Measurements from ENCODE around the gene PKNOX2.

The PKNOX2 gene

DNA sequence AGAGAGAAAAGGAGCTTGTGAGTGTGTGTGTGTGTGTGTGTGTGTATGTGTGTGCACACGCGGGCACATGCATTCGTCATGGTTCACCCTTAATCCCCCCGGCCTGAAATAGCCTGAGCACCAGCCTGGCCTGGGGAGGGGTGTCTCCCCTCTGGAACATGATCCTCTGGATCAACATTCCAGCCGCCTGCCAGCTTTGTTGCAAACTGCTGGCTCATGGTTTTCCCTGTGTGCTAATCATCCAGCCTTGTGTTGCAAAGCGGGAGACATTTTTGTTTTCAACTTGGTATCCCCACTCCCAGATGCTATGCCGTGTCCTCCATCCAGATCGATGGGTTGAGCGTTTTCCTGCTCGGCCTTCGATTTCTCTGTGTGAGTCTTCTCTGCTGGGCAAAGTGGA, 237.2 kb downstream of the PKNOX2 start:
- DNase-seq, result no peak

GRCh38 chr11:125402435-125402834, 237.9 kb downstream of the PKNOX2 start:
- DNase-seq, result no peak

- DNase-seq, result no peak
Observed at GRCh38 chr11:125404157-125404810, 239.7 kb downstream of the PKNOX2 start.

- peak in 49 of 56 donors; percentile 18 to 83 (median 57) for DNase-seq
Observed at GRCh38 chr11:125404811-125405790, 240.6 kb downstream of the PKNOX2 start.

- DNase-seq, result no peak
Observed at GRCh38 chr11:125407046-125407445, 242.5 kb downstream of the PKNOX2 start.

GRCh38 chr11:125408311-125408711, 243.8 kb downstream of the PKNOX2 start:
- no peak for DNase-seq

DNA sequence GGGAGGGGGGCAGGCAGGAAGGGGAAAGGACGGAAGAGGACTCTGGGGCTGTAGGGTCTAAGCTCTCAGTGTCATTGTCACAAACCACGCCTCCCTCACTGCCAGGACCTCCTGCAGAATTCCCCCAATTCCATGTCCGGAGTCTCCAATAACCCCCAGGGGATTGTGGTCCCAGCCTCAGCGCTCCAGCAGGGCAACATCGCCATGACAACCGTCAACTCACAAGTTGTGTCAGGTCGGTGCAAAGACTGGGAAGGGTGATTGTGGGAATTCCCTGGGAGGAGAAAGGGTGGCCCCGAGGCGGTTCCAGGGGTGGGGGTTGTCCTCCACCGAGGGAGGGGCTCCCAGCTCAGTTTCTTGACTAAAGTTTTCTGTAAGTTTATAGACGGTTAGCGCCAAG, 245.5 kb downstream of the PKNOX2 start:
- DNase-seq, result no peak

- peak in 1 of 56 donors; percentile 22 for DNase-seq
Observed at GRCh38 chr11:125412177-125412496, 247.6 kb downstream of the PKNOX2 start.

DNA sequence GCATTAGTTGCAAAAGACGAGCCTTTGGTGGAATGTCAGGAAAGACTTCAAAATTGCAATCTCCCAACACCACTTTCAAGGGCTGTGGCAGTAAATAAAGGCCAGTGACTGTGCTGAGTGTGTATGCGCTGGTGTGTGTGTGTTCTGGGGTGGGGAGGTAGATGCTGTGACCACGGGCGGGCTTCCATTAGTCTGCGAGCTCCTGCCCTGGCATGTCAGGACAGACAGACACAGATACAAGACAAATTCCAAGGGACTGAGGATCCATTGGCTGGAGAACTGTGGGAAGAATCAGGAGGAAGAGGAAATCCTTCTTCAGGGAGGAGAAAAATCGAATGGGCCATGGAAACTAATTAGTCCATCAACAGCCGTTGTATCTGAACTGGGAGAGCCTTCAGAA, 248.0 kb downstream of the PKNOX2 start:
- DNase-seq, result no peak

DNA sequence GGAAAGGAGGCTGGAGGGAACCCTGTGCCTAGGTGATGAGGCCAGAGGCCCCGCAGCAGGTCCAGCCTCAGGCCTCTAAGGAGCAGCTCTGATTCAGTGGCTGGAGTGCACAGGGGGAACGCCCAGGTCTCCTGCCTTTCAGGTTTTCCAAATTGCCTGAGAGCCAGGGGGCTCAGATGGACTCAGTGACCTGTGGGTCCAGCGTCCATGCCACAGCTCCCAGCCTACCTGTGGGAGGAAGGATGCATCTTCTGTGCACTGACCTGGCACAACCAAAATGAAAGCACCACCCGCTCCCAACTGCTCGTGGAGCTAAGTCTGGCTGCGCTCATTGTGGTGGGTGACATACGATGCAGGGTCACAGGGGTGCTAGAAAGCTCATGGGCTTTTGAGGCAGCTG, 248.7 kb downstream of the PKNOX2 start:
- no peak for DNase-seq

DNA sequence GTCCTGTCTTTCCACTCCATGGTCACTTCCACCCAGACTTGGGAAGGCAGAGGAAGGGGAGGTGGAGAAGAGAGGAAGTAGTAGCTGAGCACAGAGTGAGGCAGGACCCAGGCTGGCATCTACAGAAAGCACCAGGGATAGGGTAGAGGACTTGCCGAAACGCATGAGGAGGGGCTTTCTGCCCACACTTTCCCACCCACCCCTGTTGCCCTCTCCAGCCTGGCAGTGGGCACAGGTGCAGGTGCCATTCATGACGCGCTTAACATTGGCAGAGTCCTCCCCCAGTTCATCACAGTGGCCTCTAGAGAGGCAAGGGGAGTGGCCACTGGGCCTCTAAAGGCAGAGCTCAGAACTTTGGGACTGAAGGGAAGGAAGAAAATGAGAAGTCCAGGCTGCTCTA, 249.6 kb downstream of the PKNOX2 start:
- no peak for DNase-seq

DNA sequence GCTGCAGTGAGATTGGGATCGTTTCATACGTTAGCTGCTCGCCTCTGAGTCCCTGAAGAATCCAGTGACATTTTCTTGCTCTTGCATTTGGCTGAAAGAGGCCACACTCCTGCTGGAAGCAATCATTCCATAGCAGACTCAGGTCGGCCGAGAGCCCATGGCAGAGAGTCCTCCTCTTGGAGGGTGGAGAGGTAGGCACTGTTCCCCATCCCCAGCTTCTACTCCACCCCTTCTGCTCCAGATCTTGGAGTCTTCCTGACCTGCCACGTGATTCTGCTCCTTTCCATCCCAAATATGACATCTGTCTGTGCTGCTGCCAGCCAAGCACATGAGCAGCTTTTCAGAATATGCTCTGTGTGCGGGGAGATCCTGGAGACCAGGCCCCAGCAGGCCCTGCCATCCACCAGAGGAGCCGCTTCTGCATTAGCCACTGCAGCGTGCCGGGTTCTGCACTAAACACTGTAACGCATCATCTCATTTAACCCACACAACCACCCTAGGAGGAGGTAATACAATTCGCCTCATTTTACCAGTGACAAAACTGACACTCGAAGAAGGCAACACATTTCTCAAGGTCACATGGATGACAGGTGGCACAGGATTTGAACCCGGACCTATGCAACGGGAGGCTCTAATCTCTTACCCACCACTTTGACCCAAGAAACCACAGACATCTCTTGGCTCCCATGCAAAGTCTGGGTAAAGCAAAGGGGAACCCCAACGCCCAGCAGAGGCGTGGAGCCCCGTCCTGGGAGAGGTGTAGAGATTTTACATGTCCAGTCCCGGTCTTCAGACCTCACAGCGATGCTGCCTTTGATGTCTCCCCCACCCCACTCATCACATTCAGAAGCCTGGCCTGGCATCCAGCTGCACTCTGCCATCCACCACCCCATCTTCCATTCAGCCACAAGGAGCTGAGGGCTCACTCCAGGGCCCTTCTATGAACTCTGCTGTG, 252.7 kb downstream of the PKNOX2 start:
- no peak for DNase-seq

GRCh38 chr11:125418396-125418795, 253.8 kb downstream of the PKNOX2 start:
- DNase-seq, result no peak

DNA sequence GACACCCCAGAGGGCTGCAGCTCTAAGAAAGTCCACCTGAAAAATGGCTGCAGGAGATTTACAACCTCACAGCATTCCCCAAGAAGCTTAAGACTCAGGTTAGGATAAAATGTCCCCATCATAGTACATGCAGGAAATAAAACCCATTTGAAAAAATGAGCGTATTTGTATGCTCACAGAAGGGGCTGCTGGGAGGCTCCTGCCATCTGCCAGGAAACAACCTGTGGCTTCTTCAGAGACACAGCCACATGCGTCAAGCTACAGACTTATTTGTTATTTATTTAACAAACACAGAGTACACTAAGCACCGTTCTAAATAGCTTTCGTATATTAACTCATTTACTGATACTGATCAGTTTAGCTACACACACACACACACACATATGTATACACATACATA, 258.1 kb downstream of the PKNOX2 start:
- DNase-seq, result no peak

DNA sequence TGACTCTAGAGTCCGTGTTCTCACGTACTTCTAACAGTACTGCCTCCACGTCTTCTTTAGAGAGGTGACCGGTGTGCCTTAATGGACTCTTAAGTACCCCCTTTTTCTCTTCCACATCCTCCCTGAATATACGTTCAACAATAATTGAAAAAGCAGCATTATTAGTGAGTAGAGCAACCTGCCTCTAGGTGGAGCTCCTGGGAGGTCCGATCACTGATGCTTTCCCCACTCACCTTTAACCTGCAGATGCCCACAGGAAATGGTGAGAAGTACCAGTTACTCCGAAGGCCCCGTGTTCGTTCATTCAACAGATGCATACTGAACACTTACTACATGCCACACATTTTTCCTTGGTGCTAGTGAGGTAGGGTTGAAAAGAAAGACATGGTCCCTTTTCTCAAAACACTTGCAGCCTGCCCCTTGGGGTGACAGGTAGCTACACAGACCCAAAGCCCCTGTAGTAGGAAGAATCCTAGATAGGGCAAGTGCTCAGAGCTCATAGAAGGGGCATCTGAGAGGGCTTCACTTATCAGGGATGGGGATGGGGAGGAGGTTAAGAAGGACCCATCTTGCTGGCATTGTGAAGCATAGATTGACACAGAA, 258.8 kb downstream of the PKNOX2 start:
- no peak for DNase-seq

DNA sequence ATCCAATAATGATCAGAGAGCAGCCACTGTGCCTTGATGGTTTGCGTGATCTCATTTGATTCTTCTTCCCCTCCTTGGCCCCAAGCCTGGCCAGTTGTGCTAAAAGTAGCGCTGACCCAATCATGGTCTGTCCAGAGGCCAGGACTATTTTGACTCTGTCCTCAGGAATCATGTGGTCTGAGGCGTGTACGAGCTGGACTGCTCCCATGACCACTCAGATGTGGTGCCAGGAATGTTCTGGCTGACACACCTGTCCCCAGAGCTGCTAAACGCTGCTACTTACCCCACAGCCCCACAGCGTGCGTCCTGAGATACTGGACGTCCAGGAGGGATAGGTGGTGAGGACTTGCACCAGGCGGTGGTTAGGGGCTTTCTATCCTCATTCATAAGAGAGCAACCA, 261.1 kb downstream of the PKNOX2 start:
- peak in 1 of 56 donors; percentile 29 for DNase-seq

DNA sequence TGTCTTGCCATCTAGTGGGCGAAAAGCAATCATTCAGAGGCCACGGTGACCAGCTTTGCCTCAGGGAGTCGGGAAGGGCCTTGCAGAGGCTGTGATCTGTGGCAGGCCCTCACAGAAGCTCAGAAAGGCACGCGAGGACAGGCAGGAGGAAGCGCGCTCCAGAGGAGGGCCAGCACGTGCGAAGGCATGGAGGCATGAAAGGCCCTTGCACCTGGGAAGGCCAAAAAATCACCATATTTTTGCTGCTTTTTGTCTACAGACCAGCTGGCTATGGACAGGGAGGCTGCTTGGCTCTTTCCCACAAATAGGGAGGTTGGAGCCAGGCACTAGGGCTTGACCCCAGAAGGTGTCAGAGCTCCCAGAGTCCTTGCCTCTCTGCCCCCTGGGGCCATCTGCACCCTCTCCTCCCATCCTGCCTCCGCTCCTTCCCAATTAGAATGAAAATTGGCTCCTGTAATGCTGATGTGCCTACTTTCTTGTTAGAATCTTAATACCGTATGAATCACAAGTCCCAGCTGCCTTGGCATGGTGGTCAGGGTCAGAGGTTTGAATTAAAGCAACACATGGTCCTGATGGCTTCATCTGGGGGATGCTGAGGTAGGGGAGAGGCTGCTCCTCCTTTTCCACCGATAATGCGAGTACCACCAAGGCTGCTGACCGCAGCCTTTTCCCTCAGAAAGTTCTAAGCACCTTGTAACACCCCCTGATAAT, 262.4 kb downstream of the PKNOX2 start:
- DNase-seq, result no peak

DNA sequence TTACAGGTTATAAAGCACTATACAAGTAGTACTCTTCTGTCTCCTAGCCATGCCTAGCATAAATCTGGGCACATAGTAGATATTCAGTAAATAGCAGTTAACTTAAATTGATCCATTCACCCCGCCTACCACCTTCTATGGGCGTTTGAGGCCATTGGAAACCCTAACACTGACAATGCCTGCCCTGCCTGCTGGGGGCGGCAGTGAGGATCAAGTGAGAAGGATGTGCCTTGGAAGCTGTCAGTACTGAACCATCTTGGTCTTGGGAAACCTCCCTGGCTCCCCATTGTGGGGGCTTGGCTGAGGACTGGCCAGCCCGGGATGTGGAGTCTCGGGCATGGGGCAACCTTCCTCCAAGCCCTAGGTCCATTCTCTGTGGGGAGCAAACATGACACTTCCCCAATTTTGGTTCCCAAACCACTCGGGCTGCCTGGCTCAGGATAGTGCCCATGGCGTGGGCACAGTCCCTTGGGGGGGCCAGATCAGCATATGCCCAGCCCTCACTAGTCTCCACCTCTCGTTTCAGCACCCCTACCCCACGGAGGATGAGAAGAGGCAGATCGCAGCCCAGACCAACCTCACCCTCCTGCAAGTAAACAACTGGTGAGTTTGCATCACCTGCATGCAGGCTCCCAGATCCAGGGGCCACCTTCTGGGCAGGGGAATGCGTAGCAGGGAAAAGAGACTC, 264.1 kb downstream of the PKNOX2 start:
- no peak for DNase-seq

- DNase-seq, result peak in 45 of 56 donors; percentile 6 to 84 (median 44)
Observed at GRCh38 chr11:125429174-125429707, 264.7 kb downstream of the PKNOX2 start.

All from nucleus accumbens (tissue), 56 donors.